Neutrophil (primary cell): ENCODE measurements around the gene AZU1.

Experiments
- H3K27ac ChIP-seq: fragments of 200-600 bp; sonication (generic); 2 replicates; pipeline ENCODE4 v1.5.1; 2016; ENCODE audit warnings: mild to moderate bottlenecking, moderate library complexity
- H3K27me3 ChIP-seq: fragments of 200-600 bp; sonication (generic); 2 replicates; pipeline ENCODE4 v1.6.0; 2016; ENCODE audit warnings: mild to moderate bottlenecking
- H3K36me3 ChIP-seq: fragments of 200-600 bp; sonication (generic); 2 replicates; pipeline ENCODE4 v1.5.1; 2017
- H3K4me1 ChIP-seq, 2 experiments: fragments of 200-600 bp in 1 of 2; sonication (generic) in 1 of 2; 1 replicate in 1 of 2; 2 replicates in 1 of 2; pipeline versions ENCODE4 v1.5.1 to v1.6.1; 2013 to 2016; ENCODE audit warnings: low read depth in 1 of 2, low read length in 1 of 2, mild to moderate bottlenecking in 1 of 2, moderate library complexity in 1 of 2; ENCODE audit not compliant: control insufficient read depth in 1 of 2, insufficient read depth in 1 of 2
- H3K4me3 ChIP-seq, 2 experiments: fragments of 200-600 bp in 1 of 2; sonication (generic) in 1 of 2; 1 replicate in 1 of 2; 2 replicates in 1 of 2; pipeline ENCODE4 v1.5.1; 2013 to 2016; ENCODE audit warnings: low read depth in 1 of 2, low read length in 1 of 2, mild to moderate bottlenecking in 1 of 2, moderate library complexity in 1 of 2
- H3K9me3 ChIP-seq: fragments of 200-600 bp; sonication (generic); 2 replicates; pipeline ENCODE4 v1.5.1; 2016
- CTCF ChIP-seq: fragments of 200-600 bp; sonication (generic); IDR thresholded peaks from 2 replicates; pipeline ENCODE4 v1.5.1; 2016; ENCODE audit warnings: antibody characterized with exemption

Gene AZU1

GRCh38 chr19:795073-795611 lies 32.5 kb upstream of the AZU1 start:
- no peak overlapping the region for H3K27ac ChIP-seq
- TF ChIP-seq CTCF, result no peak
- H3K9me3 ChIP-seq, result no peaks in the 10 kb centered on the region
- peaks cover 27% of the 10 kb centered on the region in 2 experiments for H3K4me1 ChIP-seq
- H3K36me3 ChIP-seq, result no peaks in the 10 kb centered on the region
- no peaks in the 10 kb centered on the region for H3K27me3 ChIP-seq
- no peak overlapping the region for H3K4me3 ChIP-seq

GRCh38 chr19:795691-796581 lies 31.7 kb upstream of the AZU1 start:
- peaks cover 34% of the 10 kb centered on the region in 2 experiments for H3K4me1 ChIP-seq
- H3K4me3 ChIP-seq, result peak overlapping the region; percentile 80 to 85
- no peak overlapping the region for H3K27ac ChIP-seq
- H3K36me3 ChIP-seq, result no peaks in the 10 kb centered on the region
- H3K27me3 ChIP-seq, result no peaks in the 10 kb centered on the region
- TF ChIP-seq CTCF, result no peak
- H3K9me3 ChIP-seq, result no peaks in the 10 kb centered on the region

GRCh38 chr19:796692-797527 lies 30.7 kb upstream of the AZU1 start, which contains the start of gene PTBP1:
PTBP1 (plus strand) TSS chr19:797452; CDS start chr19:797498, 46 bp downstream.
- no peaks in the 10 kb centered on the region for H3K9me3 ChIP-seq
- peak within 1 kb of the TSS; percentile 95 for H3K27ac ChIP-seq
- H3K36me3 ChIP-seq, result peaks cover 8% of the 10 kb centered on the region
- peak within 1 kb of the TSS; percentile 80 to 85 for H3K4me3 ChIP-seq
- no peaks in the 10 kb centered on the region for H3K27me3 ChIP-seq
- peak; percentile 54 for TF ChIP-seq CTCF
- H3K4me1 ChIP-seq, result peaks cover 41% of the 10 kb centered on the region in 2 experiments

GRCh38 chr19:797528-798414 lies 29.9 kb upstream of the AZU1 start:
- no peak for TF ChIP-seq CTCF
- peak overlapping the region; percentile 80 to 85 for H3K4me3 ChIP-seq
- no peaks in the 10 kb centered on the region for H3K27me3 ChIP-seq
- H3K4me1 ChIP-seq, result peaks cover 41% of the 10 kb centered on the region in 2 experiments
- H3K27ac ChIP-seq, result peak overlapping the region; percentile 95
- no peaks in the 10 kb centered on the region for H3K9me3 ChIP-seq
- H3K36me3 ChIP-seq, result peaks cover 10% of the 10 kb centered on the region
